Effector memory CD4-positive, alpha-beta T cell (primary cell): ENCODE results near the gene BTBD3.

Experiments
- DNase-seq, 3 donors: peaks; one replicate each; pipeline ENCODE4 v3.0.0-alpha.2; 2020
- H3K27ac ChIP-seq: 2 replicates; pipeline ENCODE4 v1.7.0; 2013; ENCODE audit warnings: mild to moderate bottlenecking, low read length, moderate library complexity; ENCODE audit not compliant: insufficient read depth, poor library complexity, severe bottlenecking
- H3K27me3 ChIP-seq: replicated peaks from 2 replicates; pipeline ENCODE4 v1.7.0; 2013; ENCODE audit warnings: mild to moderate bottlenecking, low read length; ENCODE audit not compliant: insufficient read depth, control insufficient read depth, poor library complexity, severe bottlenecking
- H3K36me3 ChIP-seq: 2 replicates; pipeline ENCODE4 v1.7.0; 2013; ENCODE audit warnings: mild to moderate bottlenecking, low read length, moderate library complexity; ENCODE audit not compliant: control insufficient read depth, insufficient read depth
- H3K4me1 ChIP-seq: 2 replicates; pipeline ENCODE4 v1.7.0; 2013; ENCODE audit warnings: low read length, mild to moderate bottlenecking; ENCODE audit not compliant: control insufficient read depth, insufficient read depth, poor library complexity, severe bottlenecking
- H3K4me3 ChIP-seq: 2 replicates; pipeline ENCODE4 v1.7.0; 2013; ENCODE audit warnings: low read length, low read depth, mild to moderate bottlenecking; ENCODE audit not compliant: insufficient read depth, poor library complexity, severe bottlenecking
- H3K9me3 ChIP-seq: 2 replicates; pipeline ENCODE4 v1.7.0; 2013; ENCODE audit warnings: mild to moderate bottlenecking, low read length, moderate library complexity; ENCODE audit not compliant: control insufficient read depth

BTBD3 gene

GRCh38 chr20:11958855-11959254 is 41.2 kb downstream of the BTBD3 start:
- H3K9me3 ChIP-seq: no peaks in the 10 kb centered on the region
- no peaks in the 10 kb centered on the region for H3K27me3 ChIP-seq
- H3K4me3 ChIP-seq: no peak overlapping the region
- H3K4me1 ChIP-seq: no peaks in the 10 kb centered on the region
- DNase-seq: no peak
- H3K27ac ChIP-seq: no peak overlapping the region
- no peaks in the 10 kb centered on the region for H3K36me3 ChIP-seq

GRCh38 chr20:11965602-11966001 is 47.9 kb downstream of the BTBD3 start:
- H3K4me3 ChIP-seq: no peak overlapping the region
- H3K36me3 ChIP-seq: no peaks in the 10 kb centered on the region
- DNase-seq: no peak
- H3K4me1 ChIP-seq: no peaks in the 10 kb centered on the region
- no peaks in the 10 kb centered on the region for H3K9me3 ChIP-seq
- H3K27ac ChIP-seq: no peak overlapping the region
- no peaks in the 10 kb centered on the region for H3K27me3 ChIP-seq

GRCh38 chr20:11966186-11966585 is 48.5 kb downstream of the BTBD3 start:
- no peaks in the 10 kb centered on the region for H3K4me1 ChIP-seq

GRCh38 chr20:11970243-11970836 is 52.6 kb downstream of the BTBD3 start:
- Histone ChIP-seq H3K36me3 (no peaks in the 10 kb centered on the region), H3K27ac (no peak overlapping the region), H3K4me1 (no peaks in the 10 kb centered on the region), H3K9me3 (no peaks in the 10 kb centered on the region), H3K4me3 (no peak overlapping the region), H3K27me3 (no peaks in the 10 kb centered on the region)
- no peak for DNase-seq

More at GRCh38 chr20:11966186-11966585, 48.5 kb downstream of the BTBD3 start:
- Histone ChIP-seq H3K36me3 (no peaks in the 10 kb centered on the region), H3K4me3 (no peak overlapping the region), H3K27me3 (no peaks in the 10 kb centered on the region), H3K27ac (no peak overlapping the region), H3K9me3 (no peaks in the 10 kb centered on the region)
- DNase-seq: no peak

GRCh38 chr20:11972478-11972877 is 54.8 kb downstream of the BTBD3 start:
- H3K4me3 ChIP-seq: no peak overlapping the region

More at GRCh38 chr20:11972478-11972877, 54.8 kb downstream of the BTBD3 start:
- Histone ChIP-seq H3K4me1 (no peaks in the 10 kb centered on the region), H3K27me3 (no peaks in the 10 kb centered on the region), H3K9me3 (no peaks in the 10 kb centered on the region), H3K27ac (no peak overlapping the region), H3K36me3 (no peaks in the 10 kb centered on the region)
- no peak for DNase-seq
